HCT116 (cell line): Measurements from ENCODE around the gene SLC25A20. TPM values are rescaled to one million over a fixed set of nuclear protein-coding genes. Genes with fewer than 3 reads are reported as not detected.

Experiments used
- ATAC-seq: fragments of 200-7000 bp; cut with Tn5 transposase; 2 replicates; pipeline ENCODE4 v1.9.1; 2020; ENCODE audit warnings: mild to moderate bottlenecking, moderate library complexity
- BruUV-seq: library from RNA; stranded (reverse); fragments of 400-500 nt; replicated peaks from 2 replicates; lab custom pipeline; 2021; lab: Mats Ljungman, UMichigan
- CTCF ChIA-PET: fragments of 300-600 bp; sonication (Branson Sonifier 250); formaldehyde crosslinking; loops from one replicate; lab custom pipeline; 2021; ENCODE audit warnings: antibody characterized with exemption; lab: Charles Lee
- POLR2A ChIA-PET: fragments of 300-600, 350-600 bp; sonication (Branson Sonifier 250); formaldehyde crosslinking; loops from one replicate; lab custom pipeline; 2021; ENCODE audit warnings: antibody characterized with exemption; lab: Charles Lee
- RAD21 ChIA-PET, 2 experiments: fragments of 300-600 bp; sonication (Branson Sonifier 250); formaldehyde crosslinking; loops; one replicate each; lab custom pipeline; 2023; ENCODE audit warnings: low total read pairs in 2 of 2; ENCODE audit not compliant: uncharacterized antibody in 2 of 2, unreplicated experiment in 2 of 2, low non-redundant PET in 1 of 2; lab: Charles Lee
- DNase-seq: peaks from one replicate; pipeline ENCODE4 v3.0.0-alpha.2; 2010; ENCODE audit warnings: low read depth, low spot score
- H2AFZ ChIP-seq: fragments of 200-600 bp; shearing (Covaris generic), sonication (generic); 2 replicates; pipeline ENCODE4 v1.6.1; 2017; ENCODE audit warnings: low read depth, mixed run types, mixed read lengths, antibody characterized with exemption, low read length; ENCODE audit not compliant: poor library complexity, severe bottlenecking
- H3K27ac ChIP-seq: 2 replicates; pipeline ENCODE4 v1.5.1; 2012; ENCODE audit warnings: low read depth, low read length
- H3K27me3 ChIP-seq: fragments of 200-600 bp; sonication (generic); 2 replicates; pipeline ENCODE4 v1.6.1; 2016; ENCODE audit warnings: mixed run types, low read length, mixed read lengths; ENCODE audit not compliant: insufficient read depth
- H3K36me3 ChIP-seq, 2 experiments: fragments of 200-500 bp in 1 of 2; fragments of 200-600 bp in 1 of 2; sonication (Bioruptor generic) in 1 of 2; sonication (generic) in 1 of 2; 2 replicates each; pipeline versions ENCODE4 v1.5.1 to v1.6.1; 2014 to 2016; ENCODE audit warnings: low read length in 2 of 2, inconsistent platforms in 1 of 2, mixed read lengths in 1 of 2, mixed run types in 1 of 2; ENCODE audit not compliant: insufficient read depth in 2 of 2, control insufficient read depth in 1 of 2
- H3K4me1 ChIP-seq, 2 experiments: fragments of 200-600 bp in 1 of 2; sonication (generic) in 1 of 2; 2 replicates each; pipeline versions ENCODE4 v1.5.1 to v1.6.1; 2012 to 2017; ENCODE audit warnings: low read length in 2 of 2, inconsistent platforms in 1 of 2, mild to moderate bottlenecking in 1 of 2, mixed read lengths in 1 of 2, mixed run types in 1 of 2, moderate library complexity in 1 of 2; ENCODE audit not compliant: insufficient read depth in 2 of 2, control insufficient read depth in 1 of 2
- H3K4me2 ChIP-seq: fragments of 200-600 bp; sonication (generic); 2 replicates; pipeline ENCODE4 v1.6.1; 2017; ENCODE audit warnings: mixed run types, low read length, mixed read lengths
- H3K4me3 ChIP-seq, 2 experiments: fragments of 200-600 bp in 1 of 2; sonication (generic) in 1 of 2; replicated peaks in 1 of 2; 2 replicates each; pipeline ENCODE4 v1.5.1; 2011 to 2016; ENCODE audit warnings: low read length in 2 of 2, control low read depth in 1 of 2, low read depth in 1 of 2, mild to moderate bottlenecking in 1 of 2, mixed read lengths in 1 of 2, mixed run types in 1 of 2
- H3K79me2 ChIP-seq: fragments of 200-600 bp; sonication (generic); 2 replicates; pipeline ENCODE4 v1.6.1; 2017; ENCODE audit warnings: mild to moderate bottlenecking, mixed run types, low read length, moderate library complexity, mixed read lengths; ENCODE audit not compliant: insufficient read depth
- H3K9ac ChIP-seq: fragments of 200-600 bp; sonication (generic); 2 replicates; pipeline ENCODE4 v1.6.1; 2016; ENCODE audit warnings: low read length, mixed read lengths
- H3K9me2 ChIP-seq: fragments of 200-600 bp; sonication (generic), shearing (Covaris generic); 2 replicates; pipeline ENCODE4 v1.6.1; 2017; ENCODE audit warnings: mixed run types, mild to moderate bottlenecking, moderate library complexity; ENCODE audit not compliant: insufficient read depth
- H3K9me3 ChIP-seq, 2 experiments: fragments of 200-500 bp in 1 of 2; fragments of 200-600 bp in 1 of 2; sonication (Bioruptor generic) in 1 of 2; sonication (generic) in 1 of 2; 2 replicates each; pipeline ENCODE4 v1.6.1; 2014 to 2017; ENCODE audit warnings: low read length in 2 of 2, mixed read lengths in 2 of 2, inconsistent platforms in 1 of 2, low read depth in 1 of 2, mild to moderate bottlenecking in 1 of 2, mixed run types in 1 of 2, moderate library complexity in 1 of 2; ENCODE audit not compliant: control insufficient read depth in 1 of 2, insufficient read depth in 1 of 2
- H4K20me1 ChIP-seq: fragments of 200-600 bp; sonication (generic), shearing (Covaris generic); 2 replicates; pipeline ENCODE4 v1.6.1; 2017; ENCODE audit warnings: mixed run types, mild to moderate bottlenecking, moderate library complexity; ENCODE audit not compliant: insufficient read depth
- CBX3 ChIP-seq: IDR thresholded peaks from 2 replicates; pipeline ENCODE4 v1.6.1; 2012; ENCODE audit warnings: low read depth
- CEBPB ChIP-seq: IDR thresholded peaks from 2 replicates; pipeline ENCODE4 v1.6.1; 2012; ENCODE audit warnings: low read depth
- EGR1 ChIP-seq: IDR thresholded peaks from 2 replicates; pipeline ENCODE4 v1.6.1; 2012; ENCODE audit warnings: low read depth
- FOSL1 ChIP-seq: IDR thresholded peaks from 2 replicates; pipeline ENCODE4 v1.6.1; 2012; ENCODE audit warnings: low read depth
- JUND ChIP-seq: IDR thresholded peaks from 2 replicates; pipeline ENCODE4 v1.6.1; 2012
- MAX ChIP-seq: IDR thresholded peaks from 2 replicates; pipeline ENCODE4 v1.6.1; 2012
- POLR2A ChIP-seq: IDR thresholded peaks from 2 replicates; pipeline ENCODE4 v1.7.0; 2011; ENCODE audit warnings: borderline replicate concordance; ENCODE audit not compliant: insufficient read depth, insufficient read length; ENCODE audit errors: extremely low read depth
- REST ChIP-seq: IDR thresholded peaks from 2 replicates; pipeline ENCODE4 v1.6.1; 2012; ENCODE audit warnings: low read depth
- SIN3A ChIP-seq: IDR thresholded peaks from 2 replicates; pipeline ENCODE4 v1.6.1; 2012; ENCODE audit warnings: low read depth
- SRF ChIP-seq: IDR thresholded peaks from 2 replicates; pipeline ENCODE4 v1.6.1; 2012; ENCODE audit warnings: low read depth
- ZBTB33 ChIP-seq: IDR thresholded peaks from 2 replicates; pipeline ENCODE4 v1.6.1; 2011; ENCODE audit warnings: mild to moderate bottlenecking, low read length, moderate library complexity; ENCODE audit not compliant: insufficient replicate concordance; ENCODE audit errors: extremely low read depth
- intact Hi-C: fragments of 100-400 bp; cut with micrococcal nuclease; formaldehyde crosslinking; loops from 2 replicates; pipeline ENCODE4 v1.10.0; 2022
- total RNA-seq: library from RNA; stranded (reverse); gene quantifications from one replicate; pipeline ENCODE4 v1.2.1, GENCODE V29; 2021; ENCODE audit not compliant: unreplicated experiment

Gene SLC25A20
- total RNA-seq, 1 experiment from 2014 or later, result 8.7 TPM

GRCh38 chr3:48894516-48894915 is 4.2 kb downstream of the SLC25A20 start:
- H2AFZ ChIP-seq, result no peak overlapping the region
- H3K27ac ChIP-seq, result no peak overlapping the region
- ChIA-PET RAD21 (no interaction called here), POLR2A (no interaction called here), CTCF (no interaction called here)
- no peak overlapping the region for H3K4me2 ChIP-seq
- no TSS peak for BruUV-seq
- no peaks in the 10 kb centered on the region for H3K36me3 ChIP-seq
- peaks cover 6 to 21% of the 10 kb centered on the region in 2 experiments; a peak in 3 of 4 replicates for H3K4me1 ChIP-seq
- H3K9me3 ChIP-seq, result no peaks in the 10 kb centered on the region
- no peaks in the 10 kb centered on the region for H3K27me3 ChIP-seq
- no peak for TF ChIP-seq REST
- TF ChIP-seq JUND, result no peak
- DNase-seq (no peak), ATAC-seq (no peak)
- no peaks in the 10 kb centered on the region for H3K79me2 ChIP-seq
- intact Hi-C loops, result no loop called here
- H3K9me2 ChIP-seq, result no peaks in the 10 kb centered on the region
- H3K9ac ChIP-seq, result no peak overlapping the region
- H3K4me3 ChIP-seq, result no peak overlapping the region
- no peaks in the 10 kb centered on the region for H4K20me1 ChIP-seq

- no peak for DNase-seq
- Histone ChIP-seq H3K36me3 (no peaks in the 10 kb centered on the region), H3K9me2 (no peaks in the 10 kb centered on the region), H3K27me3 (no peaks in the 10 kb centered on the region), H4K20me1 (no peaks in the 10 kb centered on the region), H3K9ac (no peak overlapping the region), H3K27ac (no peak overlapping the region), H3K9me3 (no peaks in the 10 kb centered on the region), H2AFZ (no peak overlapping the region)
- ATAC-seq, result no peak
- TF ChIP-seq REST, result no peak
- TF ChIP-seq POLR2A, result no peak
- TF ChIP-seq SRF, result no peak
- TF ChIP-seq ZBTB33, result no peak
- TF ChIP-seq SIN3A, result no peak
- TF ChIP-seq FOSL1, result no peak
- no peak for TF ChIP-seq CBX3
- TF ChIP-seq EGR1, result no peak
- TF ChIP-seq CEBPB, result no peak
- TF ChIP-seq MAX, result no peak
- TF ChIP-seq, all 23 proteins: peak for 0
- no TSS peak for BruUV-seq
- Histone ChIP-seq H3K4me2 (no peak overlapping the region), H3K4me1 (0 out of 4 replicates have a peak, but pooled peaks cover 0 to 3% of the 10 kb centered on the region in 2 experiments), H3K4me3 (no peak overlapping the region), H3K79me2 (no peaks in the 10 kb centered on the region)
- ChIA-PET RAD21 (no interaction called here), CTCF (no interaction called here), POLR2A (no interaction called here)
- intact Hi-C loops, result no loop called here
Observed at GRCh38 chr3:48891606-48892005, 7.1 kb downstream of the SLC25A20 start.
